Smooth muscle cell (in vitro differentiated cells): ENCODE data around the gene TMEM131. TPM values are rescaled to one million over a fixed set of nuclear protein-coding genes. Genes with fewer than 3 reads are reported as not detected.

Source experiments
- DNase-seq: peaks from one replicate; lab custom pipeline; 2025; ENCODE audit not compliant: unreplicated experiment; lab: John Stamatoyannopoulos, UW
- H2AFZ ChIP-seq: fragments of 200-600 bp; sonication (generic); 2 replicates; pipeline ENCODE4 v1.6.0; 2016; ENCODE audit warnings: antibody characterized with exemption, low read depth, mild to moderate bottlenecking
- H3F3A ChIP-seq: fragments of 200-600 bp; sonication (generic); 2 replicates; pipeline ENCODE4 v1.6.0; 2017; ENCODE audit warnings: antibody characterized with exemption, low read depth
- H3K27ac ChIP-seq: fragments of 200-600 bp; sonication (generic); 2 replicates; pipeline ENCODE4 v1.5.1; 2016; ENCODE audit warnings: low read depth, mild to moderate bottlenecking
- H3K27me3 ChIP-seq: fragments of 200-600 bp; sonication (generic); 2 replicates; pipeline ENCODE4 v1.6.1; 2016; ENCODE audit warnings: low read depth, mild to moderate bottlenecking
- H3K36me3 ChIP-seq: fragments of 200-600 bp; sonication (generic); 2 replicates; pipeline ENCODE4 v1.5.1; 2016; ENCODE audit warnings: low read depth
- H3K4me1 ChIP-seq: fragments of 200-600 bp; sonication (generic); 2 replicates; pipeline ENCODE4 v1.5.1; 2016; ENCODE audit warnings: low read depth
- H3K4me2 ChIP-seq: fragments of 200-600 bp; sonication (generic); 2 replicates; pipeline ENCODE4 v1.6.0; 2016; ENCODE audit warnings: mild to moderate bottlenecking
- H3K4me3 ChIP-seq: fragments of 200-600 bp; sonication (generic); 2 replicates; pipeline ENCODE4 v1.5.1; 2016; ENCODE audit warnings: mild to moderate bottlenecking
- H3K79me2 ChIP-seq: fragments of 200-600 bp; sonication (generic); 2 replicates; pipeline ENCODE4 v1.6.0; 2016; ENCODE audit warnings: low read depth, mild to moderate bottlenecking
- H3K9ac ChIP-seq: fragments of 200-600 bp; sonication (generic); 2 replicates; pipeline ENCODE4 v1.6.0; 2016; ENCODE audit warnings: low read depth
- H3K9me3 ChIP-seq: fragments of 200-600 bp; sonication (generic); replicated peaks from 2 replicates; pipeline ENCODE4 v1.5.1; 2016; ENCODE audit warnings: low read depth
- H4K20me1 ChIP-seq: fragments of 200-600 bp; sonication (generic); 2 replicates; pipeline ENCODE4 v1.6.0; 2016; ENCODE audit warnings: low read depth
- CTCF ChIP-seq: fragments of 200-600 bp; sonication (generic); IDR thresholded peaks from 2 replicates; pipeline ENCODE4 v1.5.1; 2017; ENCODE audit warnings: borderline replicate concordance, mild to moderate bottlenecking, antibody characterized with exemption; ENCODE audit not compliant: insufficient read depth, poor library complexity, severe bottlenecking
- WGBS: methylation state at CpG from one replicate; pipeline ENCODE4 v1.1.7; 2016; ENCODE audit warnings: low lambda C conversion rate; 5-methylcytosine and 5-hydroxymethylcytosine counted together
- polyA plus RNA-seq: library from polyadenylated mRNA; unstranded; fragments of >200 nt; fragmentation: Nextera tagmentation; extraction: Ambion mirVana; gene quantifications from 2 replicates; pipeline ENCODE4 v1.2.1, GENCODE V29; 2016
- total RNA-seq: library from RNA; depleted of rRNA; stranded (reverse); fragments of >200 nt; gene quantifications from 2 replicates; pipeline ENCODE4 v1.2.3, GENCODE V29; 2014

Gene TMEM131
- total and polyA plus RNA-seq, 2 experiments from 2014 or later: 16.7 to 32.3 TPM

GRCh38 chr2:97708608-97709007 is 287.1 kb downstream of the TMEM131 start:
- Histone ChIP-seq H3K4me1 (no peaks in the 10 kb centered on the region), H3K9me3 (no peaks in the 10 kb centered on the region), H3K4me2 (no peak overlapping the region), H2AFZ (no peak overlapping the region), H4K20me1 (no peaks in the 10 kb centered on the region), H3K79me2 (no peaks in the 10 kb centered on the region), H3F3A (no peaks in the 10 kb centered on the region), H3K4me3 (no peak overlapping the region), H3K27ac (no peak overlapping the region), H3K27me3 (no peaks in the 10 kb centered on the region), H3K36me3 (no peaks in the 10 kb centered on the region), H3K9ac (no peak overlapping the region)
- WGBS: 94% methylated on average over 8 of the region's 8 CpGs
- no peak for TF ChIP-seq CTCF
- DNase-seq: no peak

GRCh38 chr2:97708048-97708380 is 287.7 kb downstream of the TMEM131 start:
- 97% methylated on average over 4 of the region's 4 CpGs for WGBS
- Histone ChIP-seq H3K9ac (no peak overlapping the region), H3K4me2 (no peak overlapping the region), H3K4me3 (no peak overlapping the region), H3K9me3 (no peaks in the 10 kb centered on the region), H4K20me1 (no peaks in the 10 kb centered on the region), H3K27me3 (no peaks in the 10 kb centered on the region), H3K36me3 (no peaks in the 10 kb centered on the region), H3K27ac (no peak overlapping the region), H3K4me1 (no peaks in the 10 kb centered on the region), H2AFZ (no peak overlapping the region), H3F3A (no peaks in the 10 kb centered on the region), H3K79me2 (no peaks in the 10 kb centered on the region)
- DNase-seq: no peak
- no peak for TF ChIP-seq CTCF

- WGBS: 97% methylated on average over 11 of the region's 11 CpGs
- Histone ChIP-seq H3K79me2 (no peaks in the 10 kb centered on the region), H2AFZ (no peak overlapping the region), H3K4me3 (no peak overlapping the region), H3K27me3 (no peaks in the 10 kb centered on the region), H4K20me1 (no peaks in the 10 kb centered on the region), H3K4me2 (no peak overlapping the region), H3F3A (no peaks in the 10 kb centered on the region), H3K27ac (no peak overlapping the region), H3K9me3 (no peaks in the 10 kb centered on the region), H3K4me1 (no peaks in the 10 kb centered on the region), H3K9ac (no peak overlapping the region), H3K36me3 (no peaks in the 10 kb centered on the region)
- no peak for DNase-seq
- TF ChIP-seq CTCF: no peak
Measured at GRCh38 chr2:97707362-97708047, 288.2 kb downstream of the TMEM131 start.

- no peak for DNase-seq
- Histone ChIP-seq H3K9ac (no peak overlapping the region), H3K27ac (no peak overlapping the region), H3K27me3 (no peaks in the 10 kb centered on the region), H4K20me1 (no peaks in the 10 kb centered on the region), H3F3A (no peaks in the 10 kb centered on the region), H3K4me2 (no peak overlapping the region), H3K4me3 (no peak overlapping the region), H3K79me2 (no peaks in the 10 kb centered on the region), H3K9me3 (no peaks in the 10 kb centered on the region), H2AFZ (no peak overlapping the region), H3K36me3 (no peaks in the 10 kb centered on the region), H3K4me1 (no peaks in the 10 kb centered on the region)
- TF ChIP-seq CTCF: no peak
- 89% methylated on average over 10 of the region's 11 CpGs for WGBS
Measured at GRCh38 chr2:97706708-97707345, 288.9 kb downstream of the TMEM131 start.
